Spinal cord (tissue), 10 donors: ENCODE data around the gene SLC39A8. TPM values are rescaled to one million over a fixed set of nuclear protein-coding genes. Genes with fewer than 3 reads are reported as not detected.
"Not testable (repeated sequence)": the region's sequence is repeated elsewhere in the genome, so short reads cannot be mapped to it uniquely, and the experiment has no call there.

Experiments
- DNase-seq, 6 donors: peaks; one replicate each; pipeline versions ENCODE4 v3.0.0 to v3.0.0-alpha.2; 2013 to 2015; ENCODE audit warnings: low spot score in 6 of 6, low read depth in 4 of 6
- H3K27ac ChIP-seq: one replicate; pipeline ENCODE4 v1.5.1; 2013; ENCODE audit warnings: low read depth, low read length, control low read depth
- H3K27me3 ChIP-seq: one replicate; pipeline ENCODE4 v1.6.1; 2013; ENCODE audit warnings: low read length; ENCODE audit not compliant: control insufficient read depth, insufficient read depth
- H3K36me3 ChIP-seq: one replicate; pipeline ENCODE4 v1.6.1; 2013; ENCODE audit warnings: low read length; ENCODE audit not compliant: control insufficient read depth, insufficient read depth
- H3K4me1 ChIP-seq: one replicate; pipeline ENCODE4 v1.6.1; 2013; ENCODE audit warnings: low read length; ENCODE audit not compliant: control insufficient read depth, insufficient read depth
- H3K4me3 ChIP-seq: one replicate; pipeline ENCODE4 v1.5.1; 2013; ENCODE audit warnings: low read depth, low read length, control low read depth
- H3K9me3 ChIP-seq: one replicate; pipeline ENCODE4 v1.6.1; 2013; ENCODE audit warnings: low read length; ENCODE audit not compliant: control insufficient read depth, insufficient read depth
- WGBS: methylation state at CpG from one replicate; pipeline ENCODE4 v1.1.5; 2013; ENCODE audit warnings: missing lambda C conversion rate; ENCODE audit not compliant: insufficient coverage; 5-methylcytosine and 5-hydroxymethylcytosine counted together
- polyA plus RNA-seq, 2 donors: library from polyadenylated mRNA; unstranded; fragments of 120-200 nt; gene quantifications; one replicate each; pipeline ENCODE4 v1.2.1, GENCODE V29; 2013; ENCODE audit not compliant: insufficient read length in 2 of 2
- total RNA-seq, 2 donors: library from RNA; depleted of rRNA in 1 of 2; stranded (reverse); fragments of 120-200 nt in 1 of 2; fragments of >200 nt in 1 of 2; gene quantifications; one replicate each; pipeline versions ENCODE4 v1.2.3 to v1.2.4, GENCODE V29; 2013 to 2014
- donor health status: healthy.

Gene SLC39A8
- total and polyA plus RNA-seq, 4 donors, result 9.2 to 21.2 (median 14.3) TPM

DNA sequence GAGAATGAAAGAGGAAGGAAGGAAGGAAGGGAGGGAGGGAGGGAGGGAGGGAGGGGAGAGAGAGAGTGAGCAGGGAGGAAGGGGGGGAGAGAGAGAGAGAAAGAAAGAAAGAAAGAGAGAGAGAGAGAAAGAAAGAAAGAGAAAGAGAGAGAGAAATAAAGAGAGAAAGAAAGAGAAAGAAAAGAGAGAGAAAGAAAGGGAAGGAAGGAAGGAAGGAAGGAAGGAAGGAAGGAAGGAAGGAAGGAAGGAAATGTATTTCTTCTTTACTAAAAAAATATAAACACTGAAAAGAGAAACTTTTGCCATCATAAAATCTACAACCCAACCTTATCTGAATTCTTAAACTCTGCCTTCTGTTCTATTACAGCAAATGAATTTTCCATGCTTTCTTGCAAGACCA is 12.4 kb upstream of the SLC39A8 start:
- DNase-seq, H3K9me3 ChIP-seq, H3K27me3 ChIP-seq, H3K4me3 ChIP-seq, H3K4me1 ChIP-seq, H3K27ac ChIP-seq, H3K36me3 ChIP-seq: not testable (repeated sequence)

- Histone ChIP-seq H3K4me1 (no peaks in the 10 kb centered on the region), H3K4me3 (no peak overlapping the region), H3K9me3 (no peaks in the 10 kb centered on the region), H3K27me3 (no peaks in the 10 kb centered on the region), H3K36me3 (no peaks in the 10 kb centered on the region), H3K27ac (no peak overlapping the region)
- WGBS, result no CpG with 5 or more reads among the region's 3 CpGs
- DNase-seq, result no peak
Measured at GRCh38 chr4:102356562-102357202, 11.4 kb upstream of the SLC39A8 start.

- Histone ChIP-seq H3K27ac (no peak overlapping the region), H3K9me3 (no peaks in the 10 kb centered on the region), H3K4me1 (no peaks in the 10 kb centered on the region), H3K36me3 (no peaks in the 10 kb centered on the region), H3K4me3 (no peak overlapping the region), H3K27me3 (no peaks in the 10 kb centered on the region)
- no CpG with 5 or more reads among the region's 2 CpGs for WGBS
- no peak for DNase-seq
Measured at GRCh38 chr4:102355748-102356147, 10.5 kb upstream of the SLC39A8 start.

DNA sequence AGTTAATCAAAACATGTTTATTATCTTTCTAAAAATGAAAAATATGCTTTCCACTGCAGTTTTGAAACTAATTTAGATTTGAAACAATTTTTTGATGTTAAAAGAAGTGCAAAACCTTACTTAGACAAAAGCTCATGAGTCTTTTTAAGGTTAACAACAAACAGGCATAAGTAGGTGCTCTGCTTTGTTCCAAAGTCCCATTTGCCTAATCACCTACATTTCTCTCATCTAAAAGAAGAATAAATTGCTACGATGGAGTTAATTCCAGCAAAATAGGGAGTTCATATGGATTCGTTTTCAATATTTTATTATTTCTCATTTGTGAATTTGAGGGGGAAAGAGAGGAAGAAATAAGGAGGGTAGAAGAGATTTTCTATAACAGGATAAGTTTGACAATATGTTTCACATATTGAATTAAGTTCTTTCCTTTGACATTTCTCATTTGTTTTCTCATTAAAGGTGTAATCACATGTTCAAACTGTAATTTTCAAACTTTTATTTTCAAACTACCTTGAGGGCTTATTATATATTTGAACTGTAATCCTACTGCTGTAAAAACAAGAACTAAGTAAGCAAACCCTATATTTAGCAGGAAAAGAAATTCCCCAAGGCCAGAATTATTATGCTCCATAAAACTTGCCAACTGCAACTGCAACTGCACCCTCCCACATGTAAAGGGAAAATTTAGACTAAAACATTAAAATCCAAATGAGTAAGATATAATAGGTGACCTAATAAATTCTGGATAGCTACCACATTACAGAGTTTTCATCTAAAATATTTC is 9.6 kb upstream of the SLC39A8 start:
- no CpG with 5 or more reads among the region's 2 CpGs for WGBS
- Histone ChIP-seq H3K9me3 (no peaks in the 10 kb centered on the region), H3K36me3 (no peaks in the 10 kb centered on the region), H3K27me3 (no peaks in the 10 kb centered on the region), H3K4me1 (no peaks in the 10 kb centered on the region), H3K4me3 (no peak overlapping the region), H3K27ac (no peak overlapping the region)
- DNase-seq, result no peak

- Histone ChIP-seq H3K9me3 (no peaks in the 10 kb centered on the region), H3K4me1 (no peaks in the 10 kb centered on the region), H3K36me3 (no peaks in the 10 kb centered on the region), H3K27ac (no peak overlapping the region), H3K4me3 (no peak overlapping the region), H3K27me3 (no peaks in the 10 kb centered on the region)
- WGBS, result 50% methylated on average over 1 of the region's 6 CpGs
- DNase-seq, result peak in 1 of 6 donors; percentile 73
Measured at GRCh38 chr4:102352781-102353180, 7.5 kb upstream of the SLC39A8 start.

DNA sequence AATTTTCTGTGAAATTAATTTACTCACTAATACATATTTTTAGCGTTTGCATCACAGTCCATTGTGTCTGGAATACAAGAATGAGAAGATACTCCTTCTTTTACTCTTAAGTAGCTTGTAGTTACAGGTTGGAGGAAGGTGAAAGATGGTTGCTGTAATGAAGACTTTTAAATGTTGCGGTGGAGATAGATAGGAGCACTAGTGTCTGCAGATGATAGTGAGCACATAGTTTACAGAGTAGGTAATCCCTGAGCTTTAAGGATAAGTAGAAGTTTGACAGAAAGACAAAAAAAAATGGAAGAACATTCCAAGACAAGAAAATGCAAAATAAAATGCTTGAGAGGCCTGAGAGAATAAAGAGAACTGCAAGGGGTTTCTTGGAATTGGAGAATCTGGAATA is 5.4 kb upstream of the SLC39A8 start:
- Histone ChIP-seq H3K4me1 (peaks cover 2% of the 10 kb centered on the region), H3K27me3 (no peaks in the 10 kb centered on the region), H3K36me3 (no peaks in the 10 kb centered on the region), H3K9me3 (no peaks in the 10 kb centered on the region), H3K27ac (no peak overlapping the region), H3K4me3 (no peak overlapping the region)
- WGBS, result 100% methylated on average over 1 of the region's 2 CpGs
- no peak for DNase-seq

- Histone ChIP-seq H3K4me1 (peaks cover 16% of the 10 kb centered on the region), H3K9me3 (no peaks in the 10 kb centered on the region), H3K36me3 (no peaks in the 10 kb centered on the region), H3K27ac (no peak overlapping the region), H3K27me3 (no peaks in the 10 kb centered on the region), H3K4me3 (no peak overlapping the region)
- no peak for DNase-seq
- WGBS, result 67% methylated on average over 1 of the region's 2 CpGs
Measured at GRCh38 chr4:102348701-102349100, 3.4 kb upstream of the SLC39A8 start.

DNA sequence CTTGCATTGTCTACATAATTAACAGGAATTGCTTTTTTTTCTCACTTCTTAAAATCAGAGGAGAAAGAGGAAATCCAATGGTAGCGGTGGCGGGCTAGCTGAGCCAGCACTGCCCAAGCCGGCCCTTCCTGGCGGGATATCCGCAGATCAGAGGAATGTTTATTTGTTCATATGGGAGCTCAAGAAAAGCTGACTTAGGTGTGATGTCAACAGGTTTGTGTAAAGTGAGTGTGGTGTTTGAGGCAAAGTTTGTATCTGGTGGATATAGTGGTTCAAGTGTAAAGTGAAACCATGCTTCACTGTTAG is 466 bp upstream of the SLC39A8 start:
- WGBS, result 22% methylated on average over 5 of the region's 5 CpGs
- Histone ChIP-seq H3K27me3 (peaks cover 4% of the 10 kb centered on the region), H3K9me3 (no peaks in the 10 kb centered on the region), H3K36me3 (no peaks in the 10 kb centered on the region), H3K4me3 (peak overlapping the region; percentile 66), H3K4me1 (peaks cover 16% of the 10 kb centered on the region), H3K27ac (peak overlapping the region; percentile 65)
- DNase-seq, result no peak

GRCh38 chr4:102344520-102344953 is 745 bp downstream of the SLC39A8 start:
- peak overlapping the region; percentile 59 for H3K27ac ChIP-seq
- DNase-seq, result peak; percentile 17 to 75 (median 23)

DNA sequence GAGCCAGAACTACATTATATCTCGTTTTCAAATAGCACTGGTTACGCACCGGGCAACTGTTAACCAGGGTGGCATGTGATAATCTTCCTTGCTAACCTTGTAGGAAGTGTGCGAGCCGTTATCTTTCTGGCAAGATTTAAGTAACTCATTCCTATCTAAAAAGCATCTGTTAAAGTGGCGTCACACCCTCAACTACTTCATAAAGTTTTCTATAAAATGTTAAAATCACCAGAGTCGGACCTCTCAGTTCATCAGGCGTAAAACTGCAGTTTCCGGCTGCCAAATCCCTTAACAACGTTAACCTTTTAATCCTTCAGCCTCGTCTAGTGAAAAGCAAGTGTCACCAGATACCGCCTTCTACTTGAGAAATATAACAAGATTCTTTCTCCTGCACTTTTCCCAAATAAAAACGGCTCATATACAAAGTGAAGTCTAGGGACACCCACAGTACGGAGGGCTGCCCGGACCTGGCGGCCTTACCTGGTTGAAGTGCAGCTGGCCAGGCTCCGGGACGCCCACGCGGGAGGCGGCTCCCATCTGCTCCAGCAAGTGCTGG is 1.2 kb downstream of the SLC39A8 start:
- no peak overlapping the region for H3K27ac ChIP-seq
- peak in 1 of 6 donors; percentile 4 for DNase-seq
- WGBS, result 4% methylated on average over 18 of the region's 21 CpGs
- peaks cover 4% of the 10 kb centered on the region for H3K27me3 ChIP-seq
- H3K4me3 ChIP-seq, result peak overlapping the region; percentile 66
- peaks cover 16% of the 10 kb centered on the region for H3K4me1 ChIP-seq
- H3K9me3 ChIP-seq, result no peaks in the 10 kb centered on the region
- no peaks in the 10 kb centered on the region for H3K36me3 ChIP-seq

More at GRCh38 chr4:102344520-102344953, 745 bp downstream of the SLC39A8 start:
- H3K4me1 ChIP-seq, result peaks cover 16% of the 10 kb centered on the region
- no peaks in the 10 kb centered on the region for H3K36me3 ChIP-seq
- H3K27me3 ChIP-seq, result peaks cover 4% of the 10 kb centered on the region
- under 1% methylated on average over 48 of the region's 48 CpGs for whole genome bisulfite sequencing
- H3K9me3 ChIP-seq, result no peaks in the 10 kb centered on the region
- peak overlapping the region; percentile 66 for H3K4me3 ChIP-seq
